Body of pancreas (tissue), 4 donors: ENCODE data around the gene TPD52L2.

Experiments
- CTCF ChIP-seq, 7 experiments: fragments of 450-650 bp in 4 of 7; fragments of 200-600 bp in 3 of 7; sonication (generic) in 3 of 7; IDR thresholded peaks; one replicate each; pipeline ENCODE4 v1.5.1; 2016 to 2019; ENCODE audit warnings: antibody characterized with exemption in 7 of 7
- POLR2A ChIP-seq, 3 donors: fragments of 450-650 bp; IDR thresholded peaks; one replicate each; pipeline ENCODE4 v1.6.1; 2016; ENCODE audit warnings: antibody characterized with exemption in 3 of 3, mild to moderate bottlenecking in 2 of 3

- TF ChIP-seq CTCF (IDR thresholded peaks at IDR 0.05) (no peak), POLR2A (IDR thresholded peaks at IDR 0.05) (no peak)
Measured at GRCh38 chr20:63877755-63878470, 12.8 kb downstream of the TPD52L2 start.
